ENCODE data around the gene SPOP.

DNA sequence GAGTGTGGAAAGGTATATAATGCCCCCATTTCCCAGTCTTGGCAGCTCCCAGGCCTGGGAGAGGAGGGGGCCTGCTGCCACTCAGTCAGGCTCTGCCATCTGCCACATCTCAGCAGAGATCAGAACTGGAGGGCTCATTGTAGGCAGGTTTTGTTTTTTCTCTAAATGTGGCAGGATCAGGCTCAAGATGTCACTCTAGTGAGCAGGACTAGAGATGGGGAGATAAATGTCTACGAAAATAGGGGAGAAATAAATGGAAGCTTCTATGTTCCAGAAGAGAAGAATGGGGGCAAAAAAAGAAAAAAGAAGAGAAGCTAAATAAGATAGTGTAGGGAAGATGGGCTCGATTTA is 88.3 kb downstream of the SPOP start:
- TF ChIP-seq, protein P1, sequence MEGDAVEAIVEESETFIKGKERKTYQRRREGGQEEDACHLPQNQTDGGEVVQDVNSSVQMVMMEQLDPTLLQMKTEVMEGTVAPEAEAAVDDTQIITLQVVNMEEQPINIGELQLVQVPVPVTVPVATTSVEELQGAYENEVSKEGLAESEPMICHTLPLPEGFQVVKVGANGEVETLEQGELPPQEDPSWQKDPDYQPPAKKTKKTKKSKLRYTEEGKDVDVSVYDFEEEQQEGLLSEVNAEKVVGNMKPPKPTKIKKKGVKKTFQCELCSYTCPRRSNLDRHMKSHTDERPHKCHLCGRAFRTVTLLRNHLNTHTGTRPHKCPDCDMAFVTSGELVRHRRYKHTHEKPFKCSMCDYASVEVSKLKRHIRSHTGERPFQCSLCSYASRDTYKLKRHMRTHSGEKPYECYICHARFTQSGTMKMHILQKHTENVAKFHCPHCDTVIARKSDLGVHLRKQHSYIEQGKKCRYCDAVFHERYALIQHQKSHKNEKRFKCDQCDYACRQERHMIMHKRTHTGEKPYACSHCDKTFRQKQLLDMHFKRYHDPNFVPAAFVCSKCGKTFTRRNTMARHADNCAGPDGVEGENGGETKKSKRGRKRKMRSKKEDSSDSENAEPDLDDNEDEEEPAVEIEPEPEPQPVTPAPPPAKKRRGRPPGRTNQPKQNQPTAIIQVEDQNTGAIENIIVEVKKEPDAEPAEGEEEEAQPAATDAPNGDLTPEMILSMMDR (IDR thresholded peaks at IDR 0.05), result no peak
- no peak for TF ChIP-seq POLR2A (IDR thresholded peaks at IDR 0.05)
